A673 (cell line): ENCODE data around the gene DNAJC19. TPM values are rescaled to one million over a fixed set of nuclear protein-coding genes. Genes with fewer than 3 reads are reported as not detected.

Experiments used
- BruUV-seq: library from RNA; stranded (reverse); fragments of 400-500 nt; replicated peaks from 2 replicates; lab custom pipeline; 2021; lab: Mats Ljungman, UMichigan
- CTCF ChIA-PET: fragments of 300-600 bp; sonication (Branson Sonifier 250); formaldehyde crosslinking; loops from one replicate; lab custom pipeline; 2022; ENCODE audit warnings: antibody characterized with exemption; lab: Charles Lee
- POLR2A ChIA-PET: fragments of 300-600 bp; sonication (Branson Sonifier 250); formaldehyde crosslinking; loops from one replicate; lab custom pipeline; 2022; ENCODE audit warnings: antibody characterized with exemption; ENCODE audit not compliant: low non-redundant PET; lab: Charles Lee
- DNase-seq: peaks from one replicate; pipeline ENCODE4 v3.0.0-alpha.2; 2015; ENCODE audit warnings: low spot score
- H3K27ac ChIP-seq: fragments of 200-600 bp; sonication (generic); 2 replicates; pipeline ENCODE4 v1.5.1; 2016; ENCODE audit warnings: mixed run types, low read depth, mild to moderate bottlenecking, mixed read lengths, antibody characterized with exemption, low read length; ENCODE audit not compliant: poor library complexity, severe bottlenecking
- H3K27me3 ChIP-seq: fragments of 200-600 bp; sonication (generic); replicated peaks from 2 replicates; pipeline ENCODE4 v1.6.1; 2017; ENCODE audit warnings: mixed run types, low read depth, mild to moderate bottlenecking, mixed read lengths, antibody characterized with exemption, low read length; ENCODE audit not compliant: insufficient read depth, poor library complexity
- H3K36me3 ChIP-seq: fragments of 200-600 bp; sonication (generic); 2 replicates; pipeline ENCODE4 v1.6.1; 2016; ENCODE audit warnings: mixed run types, mild to moderate bottlenecking, mixed read lengths, antibody characterized with exemption, low read length; ENCODE audit not compliant: insufficient read depth, poor library complexity, severe bottlenecking
- H3K4me1 ChIP-seq: fragments of 200-600 bp; sonication (generic); 2 replicates; pipeline ENCODE4 v1.6.1; 2017; ENCODE audit warnings: mixed run types, mild to moderate bottlenecking, mixed read lengths, antibody characterized with exemption, low read length; ENCODE audit not compliant: insufficient read depth, poor library complexity, severe bottlenecking
- H3K4me3 ChIP-seq: fragments of 200-600 bp; sonication (generic); 2 replicates; pipeline ENCODE4 v1.5.1; 2016; ENCODE audit warnings: low read depth, mixed run types, mild to moderate bottlenecking, mixed read lengths, low read length; ENCODE audit not compliant: poor library complexity, severe bottlenecking
- H3K9me3 ChIP-seq: fragments of 200-600 bp; sonication (generic); 2 replicates; pipeline ENCODE4 v1.6.1; 2016; ENCODE audit warnings: mixed run types, low read depth, mild to moderate bottlenecking, mixed read lengths, antibody characterized with exemption, low read length; ENCODE audit not compliant: poor library complexity, severe bottlenecking
- EZH2 ChIP-seq: fragments of 200-600 bp; sonication (generic); IDR thresholded peaks from 2 replicates; pipeline ENCODE4 v1.6.1; 2017; ENCODE audit warnings: borderline replicate concordance, low read depth, mild to moderate bottlenecking, mixed read lengths, antibody characterized with exemption, low read length; ENCODE audit not compliant: poor library complexity, severe bottlenecking
- intact Hi-C: fragments of 100-400 bp; cut with micrococcal nuclease; formaldehyde crosslinking; loops from one replicate; pipeline ENCODE4 v1.10.0; 2022; ENCODE audit not compliant: unreplicated experiment
- total RNA-seq: library from RNA; stranded (reverse); gene quantifications from 2 replicates; pipeline ENCODE4 v1.2.3, GENCODE V29; 2021
- TF ChIP-seq, protein P1 (sequence below): fragments of 300-800, 200-600 bp; sonication (generic); conservative IDR thresholded peaks from 2 replicates; pipeline ENCODE4 v1.5.1; 2017; ENCODE audit warnings: low read depth, mild to moderate bottlenecking, antibody characterized with exemption, low read length, moderate library complexity, mixed read lengths

The DNAJC19 gene
- total RNA-seq, 1 experiment from 2014 or later = 52.1 TPM

DNA sequence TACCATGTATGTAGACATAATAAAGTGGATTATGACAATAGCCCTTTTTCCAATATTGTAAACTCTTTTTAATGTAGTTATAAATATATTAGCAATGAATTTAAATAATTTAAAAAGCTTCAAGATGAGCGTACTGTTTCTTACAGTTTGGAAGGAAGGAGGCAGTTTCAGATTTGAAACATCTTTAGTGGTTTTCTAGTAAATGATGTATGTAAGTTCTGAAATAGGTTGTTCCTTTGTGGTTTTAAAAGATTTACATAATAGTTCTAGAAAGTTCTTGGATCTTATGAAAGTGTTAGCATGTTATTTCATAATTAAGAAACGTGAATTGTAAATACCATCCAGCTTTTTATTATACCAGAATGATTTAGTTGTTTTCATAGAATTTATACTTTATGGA lies 16.0 kb downstream of the DNAJC19 start:
- no peaks in the 10 kb centered on the region for H3K27me3 ChIP-seq
- no peaks in the 10 kb centered on the region for H3K4me1 ChIP-seq
- H3K27ac ChIP-seq = no peak overlapping the region
- H3K9me3 ChIP-seq = no peaks in the 10 kb centered on the region
- ChIA-PET POLR2A (no interaction called here), CTCF (no interaction called here)
- peaks cover 82% of the 10 kb centered on the region for H3K36me3 ChIP-seq
- TF ChIP-seq EZH2 = no peak
- TF ChIP-seq, protein P1, sequence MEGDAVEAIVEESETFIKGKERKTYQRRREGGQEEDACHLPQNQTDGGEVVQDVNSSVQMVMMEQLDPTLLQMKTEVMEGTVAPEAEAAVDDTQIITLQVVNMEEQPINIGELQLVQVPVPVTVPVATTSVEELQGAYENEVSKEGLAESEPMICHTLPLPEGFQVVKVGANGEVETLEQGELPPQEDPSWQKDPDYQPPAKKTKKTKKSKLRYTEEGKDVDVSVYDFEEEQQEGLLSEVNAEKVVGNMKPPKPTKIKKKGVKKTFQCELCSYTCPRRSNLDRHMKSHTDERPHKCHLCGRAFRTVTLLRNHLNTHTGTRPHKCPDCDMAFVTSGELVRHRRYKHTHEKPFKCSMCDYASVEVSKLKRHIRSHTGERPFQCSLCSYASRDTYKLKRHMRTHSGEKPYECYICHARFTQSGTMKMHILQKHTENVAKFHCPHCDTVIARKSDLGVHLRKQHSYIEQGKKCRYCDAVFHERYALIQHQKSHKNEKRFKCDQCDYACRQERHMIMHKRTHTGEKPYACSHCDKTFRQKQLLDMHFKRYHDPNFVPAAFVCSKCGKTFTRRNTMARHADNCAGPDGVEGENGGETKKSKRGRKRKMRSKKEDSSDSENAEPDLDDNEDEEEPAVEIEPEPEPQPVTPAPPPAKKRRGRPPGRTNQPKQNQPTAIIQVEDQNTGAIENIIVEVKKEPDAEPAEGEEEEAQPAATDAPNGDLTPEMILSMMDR = no peak
- DNase-seq = no peak
- BruUV-seq = no TSS peak
- no peak overlapping the region for H3K4me3 ChIP-seq
- intact Hi-C loops = no loop called here

DNA sequence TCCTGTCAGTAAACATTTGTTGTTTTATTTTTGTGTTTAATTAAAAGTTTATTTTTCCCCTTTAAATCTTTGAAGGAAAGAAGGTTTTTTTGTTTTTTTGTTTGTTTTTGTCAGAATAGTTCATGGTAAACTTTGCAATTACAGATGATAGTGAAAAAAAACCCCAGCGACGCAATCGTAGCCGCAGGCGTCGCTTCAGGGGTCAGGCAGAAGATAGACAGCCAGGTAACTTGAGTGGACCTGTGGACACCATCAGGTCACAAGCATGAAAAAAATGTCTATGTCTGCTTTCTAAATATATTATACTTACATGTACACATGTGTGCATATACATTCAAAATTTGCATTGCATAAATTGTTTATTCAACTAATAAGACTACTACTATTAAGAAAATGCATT lies 18.6 kb downstream of the DNAJC19 start:
- ChIA-PET CTCF (no interaction called here), POLR2A (no interaction called here)
- Histone ChIP-seq H3K27me3 (no peaks in the 10 kb centered on the region), H3K36me3 (peaks cover 85% of the 10 kb centered on the region), H3K4me1 (no peaks in the 10 kb centered on the region), H3K9me3 (no peaks in the 10 kb centered on the region), H3K4me3 (no peak overlapping the region), H3K27ac (no peak overlapping the region)
- no TSS peak for BruUV-seq
- DNase-seq = no peak
- TF ChIP-seq, protein P1 = no peak
- TF ChIP-seq EZH2 = no peak
- intact Hi-C loops = no loop called here

DNA sequence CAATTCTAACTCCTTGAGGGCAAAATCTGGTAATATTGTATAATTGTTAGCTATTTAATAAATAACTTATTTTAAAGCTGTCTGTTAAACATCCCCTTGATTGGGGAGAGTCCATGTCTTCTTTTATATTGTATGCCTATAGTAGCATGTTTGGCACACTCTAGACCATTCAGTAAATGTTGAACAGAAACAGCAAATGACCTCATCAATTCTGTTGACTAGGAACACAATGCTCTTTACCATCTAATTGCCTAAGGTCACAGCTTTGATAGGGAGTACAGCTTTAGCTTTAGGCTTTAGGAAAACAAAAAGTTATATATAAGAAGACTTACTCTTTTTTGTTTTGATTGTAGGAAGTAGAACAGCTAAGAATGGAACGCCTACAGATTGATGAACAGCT lies 27.0 kb downstream of the DNAJC19 start:
- Histone ChIP-seq H3K9me3 (no peaks in the 10 kb centered on the region), H3K4me3 (no peak overlapping the region), H3K27ac (no peak overlapping the region), H3K27me3 (no peaks in the 10 kb centered on the region), H3K4me1 (no peaks in the 10 kb centered on the region), H3K36me3 (peaks cover 98% of the 10 kb centered on the region)
- ChIA-PET CTCF (interaction anchor here (0.5 kb wide), 1 partner anchor 51 kb away, joined by 3 read pairs; no protein-coding TSS in a partner anchor), POLR2A (no interaction called here)
- intact Hi-C loops = no loop called here
- TF ChIP-seq, protein P1 = no peak
- TF ChIP-seq EZH2 = no peak
- no peak for DNase-seq
- BruUV-seq = no TSS peak
